HEK293 (cell line): ENCODE results near the gene CCDC85C.

Source experiments
- CTCF ChIA-PET: fragments of 350-600 bp; formaldehyde crosslinking; extraction: SDS; loops from one replicate; lab custom pipeline; 2021; ENCODE audit warnings: antibody characterized with exemption; lab: Yijun Ruan, JAX
- POLR2A ChIA-PET: fragments of 300-600 bp; formaldehyde crosslinking; extraction: SDS; loops from one replicate; lab custom pipeline; 2020; ENCODE audit warnings: antibody characterized with exemption, inconsistent platforms; lab: Yijun Ruan, JAX
- H3K27ac ChIP-seq: fragments of 200-500 bp; sonication (Bioruptor generic); 2 replicates; pipeline ENCODE4 v1.5.1; 2014; ENCODE audit warnings: low read depth, low read length, control low read depth, inconsistent platforms; ENCODE audit errors: extremely low read depth
- H3K36me3 ChIP-seq, 2 experiments: fragments of 200-500 bp in 1 of 2; sonication (Bioruptor generic) in 1 of 2; 1 replicate in 1 of 2; 2 replicates in 1 of 2; pipeline ENCODE4 v1.5.1; 2014 to 2017; ENCODE audit warnings: inconsistent platforms in 2 of 2, low read length in 2 of 2; ENCODE audit not compliant: control insufficient read depth in 2 of 2, insufficient read depth in 1 of 2
- H3K4me1 ChIP-seq: fragments of 200-500 bp; sonication (Bioruptor generic); 2 replicates; pipeline ENCODE4 v1.5.1; 2014; ENCODE audit warnings: mild to moderate bottlenecking, low read length, inconsistent platforms; ENCODE audit not compliant: control insufficient read depth, insufficient read depth
- H3K4me3 ChIP-seq: 2 replicates; pipeline ENCODE4 v1.5.1; 2011; ENCODE audit warnings: low read depth, mild to moderate bottlenecking, control low read depth, low read length, moderate library complexity
- H3K9me3 ChIP-seq: fragments of 200-500 bp; sonication (Bioruptor generic); 2 replicates; pipeline ENCODE4 v1.5.1; 2014; ENCODE audit warnings: low read depth, low read length, inconsistent platforms; ENCODE audit not compliant: control insufficient read depth, insufficient read depth
- EGR2 ChIP-seq: fragments of 450-650 bp; formaldehyde crosslinking; IDR thresholded peaks from 2 replicates; pipeline ENCODE4 v1.5.1; 2016; ENCODE audit warnings: low read depth, missing biosample characterization, missing genetic modification characterization
- HIC1 ChIP-seq: fragments of 450-650 bp; formaldehyde crosslinking; IDR thresholded peaks from 2 replicates; pipeline ENCODE4 v1.5.1; 2016; ENCODE audit warnings: missing biosample characterization, missing genetic modification characterization
- INSM2 ChIP-seq: fragments of 450-650 bp; formaldehyde crosslinking; IDR thresholded peaks from 2 replicates; pipeline ENCODE4 v1.5.1; 2016; ENCODE audit warnings: missing biosample characterization, missing genetic modification characterization
- REPIN1 ChIP-seq: fragments of 450-650 bp; formaldehyde crosslinking; IDR thresholded peaks from 2 replicates; pipeline ENCODE4 v1.5.1; 2017; ENCODE audit warnings: missing biosample characterization, missing genetic modification characterization, low read depth
- ZBTB17 ChIP-seq: fragments of 450-650 bp; formaldehyde crosslinking; IDR thresholded peaks from 2 replicates; pipeline ENCODE4 v1.5.1; 2016; ENCODE audit warnings: missing biosample characterization, missing genetic modification characterization
- ZFHX2 ChIP-seq: fragments of 450-650 bp; formaldehyde crosslinking; conservative IDR thresholded peaks from 2 replicates; pipeline ENCODE4 v1.5.1; 2016; ENCODE audit warnings: missing biosample characterization, missing genetic modification characterization
- ZFP69B ChIP-seq: fragments of 450-650 bp; formaldehyde crosslinking; IDR thresholded peaks from 2 replicates; pipeline ENCODE4 v1.5.1; 2016; ENCODE audit warnings: missing biosample characterization, missing genetic modification characterization
- ZNF112 ChIP-seq: fragments of 450-650 bp; formaldehyde crosslinking; IDR thresholded peaks from 2 replicates; pipeline ENCODE4 v1.5.0; 2017; ENCODE audit warnings: missing biosample characterization, missing genetic modification characterization
- ZNF2 ChIP-seq: fragments of 450-650 bp; formaldehyde crosslinking; IDR thresholded peaks from 2 replicates; pipeline ENCODE4 v1.5.1; 2016; ENCODE audit warnings: missing biosample characterization, missing genetic modification characterization
- ZNF248 ChIP-seq: fragments of 450-650 bp; formaldehyde crosslinking; IDR thresholded peaks from 2 replicates; pipeline ENCODE4 v1.5.1; 2017; ENCODE audit warnings: missing biosample characterization, missing genetic modification characterization
- ZNF26 ChIP-seq: fragments of 450-650 bp; formaldehyde crosslinking; IDR thresholded peaks from 2 replicates; pipeline ENCODE4 v1.5.1; 2016; ENCODE audit warnings: missing biosample characterization, missing genetic modification characterization
- ZNF266 ChIP-seq: fragments of 450-650 bp; formaldehyde crosslinking; IDR thresholded peaks from 2 replicates; pipeline ENCODE4 v1.5.1; 2016; ENCODE audit warnings: missing biosample characterization, missing genetic modification characterization, low read depth
- ZNF366 ChIP-seq: fragments of 450-650 bp; formaldehyde crosslinking; conservative IDR thresholded peaks from 2 replicates; pipeline ENCODE4 v1.5.1; 2016; ENCODE audit warnings: missing biosample characterization, missing genetic modification characterization
- ZNF37A ChIP-seq: fragments of 450-650 bp; IDR thresholded peaks from 2 replicates; pipeline ENCODE4 v1.5.1; 2018; ENCODE audit warnings: missing biosample characterization, missing genetic modification characterization
- ZNF416 ChIP-seq: fragments of 450-650 bp; formaldehyde crosslinking; IDR thresholded peaks from 2 replicates; pipeline ENCODE4 v1.5.1; 2016; ENCODE audit warnings: missing biosample characterization, missing genetic modification characterization
- ZNF544 ChIP-seq: fragments of 450-650 bp; formaldehyde crosslinking; IDR thresholded peaks from 2 replicates; pipeline ENCODE4 v1.5.0; 2017; ENCODE audit warnings: missing biosample characterization, missing genetic modification characterization
- ZNF560 ChIP-seq: fragments of 450-650 bp; formaldehyde crosslinking; IDR thresholded peaks from 2 replicates; pipeline ENCODE4 v1.5.1; 2017; ENCODE audit warnings: missing biosample characterization, missing genetic modification characterization, borderline replicate concordance
- ZNF610 ChIP-seq: fragments of 450-650 bp; formaldehyde crosslinking; IDR thresholded peaks from 2 replicates; pipeline ENCODE4 v1.5.1; 2016; ENCODE audit warnings: missing biosample characterization, missing genetic modification characterization, borderline replicate concordance
- ZNF76 ChIP-seq: fragments of 450-650 bp; formaldehyde crosslinking; IDR thresholded peaks from 2 replicates; pipeline ENCODE4; 2016; ENCODE audit warnings: low read depth, missing biosample characterization, missing genetic modification characterization, borderline replicate concordance
- ZNF843 ChIP-seq: fragments of 450-650 bp; formaldehyde crosslinking; IDR thresholded peaks from 2 replicates; pipeline ENCODE4 v1.5.1; 2016; ENCODE audit warnings: missing biosample characterization, missing genetic modification characterization
- TF ChIP-seq, protein P1 (sequence below): fragments of 450-650 bp; formaldehyde crosslinking; IDR thresholded peaks from 2 replicates; pipeline ENCODE4 v1.5.1; 2016; ENCODE audit warnings: missing biosample characterization, missing genetic modification characterization
- TF ChIP-seq, protein P2 (sequence below): fragments of 450-650 bp; formaldehyde crosslinking; IDR thresholded peaks from 2 replicates; pipeline ENCODE4 v1.5.1; 2017; ENCODE audit warnings: missing biosample characterization, missing genetic modification characterization

CCDC85C gene

GRCh38 chr14:99627510-99628381 is 23.7 kb upstream of the CCDC85C start:
- no peak overlapping the region for H3K4me3 ChIP-seq
- H3K9me3 ChIP-seq: no peaks in the 10 kb centered on the region
- CTCF ChIA-PET: interaction anchor here (0.6 to 2.0 kb wide), 24 partner anchors 8 to 261 kb away, joined by 3 to 14 read pairs (median 4); no protein-coding TSS in a partner anchor
- TF ChIP-seq ZFHX2 (tag by site-specific recombination) (peak; percentile 40), ZNF248 (tag by site-specific recombination) (no peak), EGR2 (tag by site-specific recombination) (peak; percentile 30; the same call in 1 of the 2 replicates), HIC1 (tag by site-specific recombination) (peak; percentile 12; the same call in 1 of the 2 replicates), ZNF112 (no peak), ZNF366 (tag by site-specific recombination) (peak; percentile 31)
- no peaks in the 10 kb centered on the region for H3K36me3 ChIP-seq
- POLR2A ChIA-PET: no interaction called here
- H3K4me1 ChIP-seq: no peaks in the 10 kb centered on the region
- no peak overlapping the region for H3K27ac ChIP-seq

GRCh38 chr14:99627100-99627499 is 23.1 kb upstream of the CCDC85C start:
- Histone ChIP-seq H3K9me3 (no peaks in the 10 kb centered on the region), H3K27ac (no peak overlapping the region), H3K4me1 (no peaks in the 10 kb centered on the region), H3K36me3 (no peaks in the 10 kb centered on the region), H3K4me3 (no peak overlapping the region)
- ChIA-PET CTCF (interaction anchor here (0.6 to 2.0 kb wide), 5 partner anchors 9 to 1954 kb away, joined by 3 to 14 read pairs (median 4); no protein-coding TSS in a partner anchor), POLR2A (no interaction called here)
- TF ChIP-seq ZNF37A (tag by site-specific recombination): no peak
- TF ChIP-seq, protein P1, sequence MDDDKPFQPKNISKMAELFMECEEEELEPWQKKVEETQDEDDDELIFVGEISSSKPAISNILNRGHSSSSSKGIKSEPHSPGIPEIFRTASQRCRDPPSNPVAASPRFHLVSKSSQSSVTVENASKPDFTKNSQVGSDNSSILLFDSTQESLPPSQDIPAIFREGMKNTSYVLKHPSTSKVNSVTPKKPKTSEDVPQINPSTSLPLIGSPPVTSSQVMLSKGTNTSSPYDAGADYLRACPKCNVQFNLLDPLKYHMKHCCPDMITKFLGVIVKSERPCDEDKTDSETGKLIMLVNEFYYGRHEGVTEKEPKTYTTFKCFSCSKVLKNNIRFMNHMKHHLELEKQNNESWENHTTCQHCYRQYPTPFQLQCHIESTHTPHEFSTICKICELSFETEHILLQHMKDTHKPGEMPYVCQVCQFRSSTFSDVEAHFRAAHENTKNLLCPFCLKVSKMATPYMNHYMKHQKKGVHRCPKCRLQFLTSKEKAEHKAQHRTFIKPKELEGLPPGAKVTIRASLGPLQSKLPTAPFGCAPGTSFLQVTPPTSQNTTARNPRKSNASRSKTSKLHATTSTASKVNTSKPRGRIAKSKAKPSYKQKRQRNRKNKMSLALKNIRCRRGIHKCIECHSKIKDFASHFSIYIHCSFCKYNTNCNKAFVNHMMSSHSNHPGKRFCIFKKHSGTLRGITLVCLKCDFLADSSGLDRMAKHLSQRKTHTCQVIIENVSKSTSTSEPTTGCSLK (tag by site-specific recombination): no peak
- TF ChIP-seq ZNF266 (tag by site-specific recombination): no peak
- no peak for TF ChIP-seq INSM2 (tag by site-specific recombination)
- TF ChIP-seq ZNF610 (tag by site-specific recombination): no peak
- TF ChIP-seq, protein P2, sequence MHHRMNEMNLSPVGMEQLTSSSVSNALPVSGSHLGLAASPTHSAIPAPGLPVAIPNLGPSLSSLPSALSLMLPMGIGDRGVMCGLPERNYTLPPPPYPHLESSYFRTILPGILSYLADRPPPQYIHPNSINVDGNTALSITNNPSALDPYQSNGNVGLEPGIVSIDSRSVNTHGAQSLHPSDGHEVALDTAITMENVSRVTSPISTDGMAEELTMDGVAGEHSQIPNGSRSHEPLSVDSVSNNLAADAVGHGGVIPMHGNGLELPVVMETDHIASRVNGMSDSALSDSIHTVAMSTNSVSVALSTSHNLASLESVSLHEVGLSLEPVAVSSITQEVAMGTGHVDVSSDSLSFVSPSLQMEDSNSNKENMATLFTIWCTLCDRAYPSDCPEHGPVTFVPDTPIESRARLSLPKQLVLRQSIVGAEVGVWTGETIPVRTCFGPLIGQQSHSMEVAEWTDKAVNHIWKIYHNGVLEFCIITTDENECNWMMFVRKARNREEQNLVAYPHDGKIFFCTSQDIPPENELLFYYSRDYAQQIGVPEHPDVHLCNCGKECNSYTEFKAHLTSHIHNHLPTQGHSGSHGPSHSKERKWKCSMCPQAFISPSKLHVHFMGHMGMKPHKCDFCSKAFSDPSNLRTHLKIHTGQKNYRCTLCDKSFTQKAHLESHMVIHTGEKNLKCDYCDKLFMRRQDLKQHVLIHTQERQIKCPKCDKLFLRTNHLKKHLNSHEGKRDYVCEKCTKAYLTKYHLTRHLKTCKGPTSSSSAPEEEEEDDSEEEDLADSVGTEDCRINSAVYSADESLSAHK (tag by site-specific recombination): no peak
- TF ChIP-seq ZFP69B: no peak
- peak; percentile 98 for TF ChIP-seq ZBTB17 (tag by site-specific recombination)
- TF ChIP-seq REPIN1 (tag by site-specific recombination): no peak
- 0 out of 2 replicates have a peak, but pooled peaks have one; percentile 22 for TF ChIP-seq ZFHX2 (tag by site-specific recombination)
- no peak; the same call in 1 of the 2 replicates for TF ChIP-seq ZNF26 (tag by site-specific recombination)
- TF ChIP-seq ZNF560 (tag by site-specific recombination): peak; percentile 13; the same call in 1 of the 2 replicates
- peak; percentile 99 for TF ChIP-seq ZNF366 (tag by site-specific recombination)
- no peak for TF ChIP-seq ZNF2 (tag by site-specific recombination)
- no peak for TF ChIP-seq ZNF843 (tag by site-specific recombination)
- no peak for TF ChIP-seq ZNF416 (tag by site-specific recombination)
- TF ChIP-seq ZNF544: no peak
- no peak for TF ChIP-seq ZNF76
